Islet of Langerhans (tissue), 1 donor: ENCODE data around the gene PPP1R3D.
"Not testable (repeated sequence)": the region's sequence is repeated elsewhere in the genome, so short reads cannot be mapped to it uniquely, and the experiment has no call there.

ENCODE experiments used
- FAIRE-seq: peaks from one replicate; lab custom pipeline; 2011; peaks lifted over from hg19 to GRCh38; lab: Jason Lieb, UNC

PPP1R3D gene, protein sequence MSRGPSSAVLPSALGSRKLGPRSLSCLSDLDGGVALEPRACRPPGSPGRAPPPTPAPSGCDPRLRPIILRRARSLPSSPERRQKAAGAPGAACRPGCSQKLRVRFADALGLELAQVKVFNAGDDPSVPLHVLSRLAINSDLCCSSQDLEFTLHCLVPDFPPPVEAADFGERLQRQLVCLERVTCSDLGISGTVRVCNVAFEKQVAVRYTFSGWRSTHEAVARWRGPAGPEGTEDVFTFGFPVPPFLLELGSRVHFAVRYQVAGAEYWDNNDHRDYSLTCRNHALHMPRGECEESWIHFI

GRCh38 chr20:59940129-59940955 is at the start of gene PPP1R3D, which contains the start of gene FAM217B:
TSS of gene PPP1R3D (minus strand) at chr20:59940305. CDS start at chr20:59939931, 374 bp downstream.
TSS of gene FAM217B (plus strand) at chr20:59940389. CDS start at chr20:59943944, 3,555 bp downstream.
- no peak for FAIRE-seq

- peak; percentile 84 for FAIRE-seq
These were observed 48.0 kb upstream of the PPP1R3D start for GRCh38 chr20:59988141-59988540.

- FAIRE-seq = no peak
These were observed 47.0 kb upstream of the PPP1R3D start for GRCh38 chr20:59987135-59987534.

DNA sequence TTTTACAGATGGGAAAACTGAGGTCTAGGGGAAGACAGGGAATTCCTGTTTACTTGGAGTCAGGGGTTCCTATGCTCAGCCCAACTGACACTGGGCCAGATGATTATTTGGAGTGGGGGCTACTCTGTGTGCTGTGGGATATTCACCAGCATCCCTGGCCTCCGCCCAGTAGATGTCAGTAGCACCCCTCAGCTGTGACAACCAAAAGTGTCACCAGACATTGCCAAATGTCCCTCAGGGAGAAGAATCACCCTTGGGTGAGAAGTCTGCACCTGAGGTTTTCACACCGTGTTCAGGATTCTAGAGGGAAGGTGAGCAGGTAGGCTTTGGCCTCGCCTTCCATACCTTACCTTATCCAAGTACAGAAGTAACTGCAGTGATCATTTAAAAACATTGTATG is 45.8 kb upstream of the PPP1R3D start:
- no peak for FAIRE-seq

- no peak for FAIRE-seq
These were observed 45.1 kb upstream of the PPP1R3D start for GRCh38 chr20:59985164-59985563.

DNA sequence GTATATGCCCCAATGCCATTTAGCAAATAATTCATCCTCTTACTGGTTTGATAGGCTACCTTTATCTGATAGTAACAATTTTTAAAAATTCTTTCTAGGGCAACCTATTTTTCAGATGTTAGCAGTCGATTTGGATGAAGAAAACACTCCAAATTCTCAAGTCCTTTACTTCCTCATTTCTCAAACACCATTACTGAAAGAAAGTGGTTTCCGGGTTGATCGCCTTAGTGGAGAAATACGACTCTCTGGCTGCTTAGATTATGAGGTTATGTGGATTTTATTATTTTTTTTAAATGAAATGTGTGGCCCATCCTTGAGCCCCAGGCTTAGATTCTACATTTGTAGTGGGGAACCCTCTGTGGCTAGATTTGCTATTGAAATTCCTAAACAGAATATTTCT is 44.4 kb upstream of the PPP1R3D start:
- no peak for FAIRE-seq

GRCh38 chr20:59983076-59983475 is 43.0 kb upstream of the PPP1R3D start:
- no peak for FAIRE-seq

DNA sequence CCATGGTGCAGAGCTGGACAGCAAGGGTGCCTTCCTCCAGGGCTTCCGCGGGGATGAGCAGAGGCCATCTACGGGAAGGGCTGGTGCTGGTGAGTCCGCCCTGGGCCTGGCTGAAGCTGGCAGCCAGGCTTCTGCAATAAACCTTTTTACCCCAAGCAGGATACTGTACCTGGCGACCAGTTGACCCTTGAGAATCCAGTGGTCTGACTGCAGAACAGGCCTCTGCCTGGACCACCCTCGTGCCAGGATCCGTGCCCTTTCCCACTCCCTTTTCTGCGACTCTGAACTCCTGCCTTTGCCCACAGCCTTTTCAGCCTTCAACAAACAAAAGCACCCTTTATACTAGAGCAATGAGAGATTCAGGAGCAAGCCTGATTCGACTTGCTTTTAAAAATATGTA is 37.0 kb upstream of the PPP1R3D start:
- FAIRE-seq = no peak

DNA sequence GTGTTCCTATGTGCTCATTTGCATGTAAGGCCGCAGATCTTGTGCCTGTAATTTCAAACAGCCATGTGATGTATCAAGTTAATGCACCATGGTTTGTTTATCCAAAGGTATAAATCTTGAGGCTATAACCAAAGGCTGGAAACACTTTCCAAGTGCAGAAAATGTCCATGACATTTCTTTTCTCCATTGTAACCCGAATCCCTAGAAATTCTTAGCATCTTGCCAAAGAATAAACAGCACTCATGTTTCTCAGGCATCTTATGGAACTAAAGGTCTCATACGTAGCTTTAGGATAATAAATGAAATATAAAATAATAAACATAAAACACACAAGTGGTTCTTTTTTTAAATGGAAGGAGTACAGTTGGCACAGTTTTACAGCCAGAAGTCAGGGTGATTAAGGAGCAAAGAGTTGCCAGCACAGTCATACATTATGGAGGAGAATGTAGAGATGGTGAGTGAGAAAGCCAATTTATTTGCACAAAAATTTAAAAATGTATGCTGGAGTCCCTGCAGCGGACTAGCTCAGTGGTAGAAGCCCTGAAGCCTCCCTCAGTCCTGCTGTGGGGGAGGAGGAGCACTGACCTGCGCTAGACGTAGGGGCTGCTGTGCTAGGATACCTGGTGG is 36.2 kb upstream of the PPP1R3D start:
- FAIRE-seq = no peak

- no peak for FAIRE-seq
These were observed 32.1 kb upstream of the PPP1R3D start for GRCh38 chr20:59972037-59972801.

GRCh38 chr20:59971428-59971827 is 31.3 kb upstream of the PPP1R3D start:
- FAIRE-seq = no peak

- FAIRE-seq = no peak
These were observed 26.3 kb upstream of the PPP1R3D start for GRCh38 chr20:59966428-59966827.

- FAIRE-seq = no peak
These were observed 22.1 kb upstream of the PPP1R3D start for GRCh38 chr20:59962155-59962554.

GRCh38 chr20:59961423-59961822 is 21.3 kb upstream of the PPP1R3D start:
- FAIRE-seq = no peak

GRCh38 chr20:59958626-59959025 is 18.5 kb upstream of the PPP1R3D start:
- no peak for FAIRE-seq

- no peak for FAIRE-seq
These were observed 18.0 kb upstream of the PPP1R3D start, which contains the start of gene CDH26 for GRCh38 chr20:59958123-59958522. TSS of gene CDH26 (plus strand) at chr20:59958423. CDS start at chr20:59958727, 304 bp downstream.

GRCh38 chr20:59957568-59957967 is 17.5 kb upstream of the PPP1R3D start:
- not testable (repeated sequence) for FAIRE-seq

DNA sequence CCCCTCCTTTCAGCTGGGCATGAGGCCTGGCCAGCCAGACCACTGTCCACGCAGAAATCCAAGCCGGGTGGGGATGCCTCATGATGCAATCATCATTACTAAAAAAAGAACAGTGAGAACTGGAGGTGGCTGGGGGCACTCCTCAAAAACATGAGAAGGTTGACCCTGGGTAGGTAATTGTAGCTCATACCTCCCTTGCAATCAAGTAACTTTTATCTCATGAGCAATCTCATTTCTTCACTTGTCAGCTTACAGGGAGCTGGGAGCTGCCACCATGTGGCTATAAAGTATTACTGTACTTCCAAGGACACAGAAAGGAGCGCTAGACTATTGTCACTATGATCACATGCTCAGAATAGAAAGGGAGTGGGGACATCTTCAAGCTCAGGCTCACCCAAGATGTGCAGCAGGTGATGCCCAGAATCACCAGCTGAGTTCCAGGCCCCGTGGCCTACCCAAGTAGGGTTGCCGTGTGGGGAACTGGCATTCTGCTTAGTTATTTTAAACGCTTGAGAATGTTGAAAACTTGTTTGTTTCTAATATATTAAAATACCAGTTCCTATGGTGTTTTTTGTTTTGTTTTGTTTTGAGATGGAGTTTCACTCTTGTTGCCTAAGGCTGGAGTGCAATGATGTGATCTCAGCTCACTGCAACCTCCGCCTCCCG is 15.2 kb upstream of the PPP1R3D start:
- FAIRE-seq = no peak

DNA sequence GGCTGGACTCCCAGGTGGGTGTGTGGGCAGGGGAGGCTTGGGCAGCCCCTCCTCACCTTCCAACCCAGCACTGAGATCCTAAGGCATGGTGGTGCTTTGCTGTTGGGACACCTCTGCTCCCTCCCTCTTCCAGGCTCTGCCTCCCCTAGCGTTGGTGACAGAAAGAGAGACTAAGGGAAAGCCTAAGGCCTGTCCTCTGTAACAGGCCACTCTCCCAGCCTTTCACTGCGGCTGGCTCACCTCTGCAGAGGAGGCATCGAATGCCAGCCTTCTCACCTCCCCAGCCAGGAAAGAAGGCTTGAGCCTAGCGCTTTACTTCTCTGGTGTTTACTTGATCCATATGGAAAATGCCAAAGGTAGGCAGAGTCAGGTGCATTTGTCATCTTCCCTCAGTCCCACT is 14.6 kb upstream of the PPP1R3D start:
- FAIRE-seq = no peak

DNA sequence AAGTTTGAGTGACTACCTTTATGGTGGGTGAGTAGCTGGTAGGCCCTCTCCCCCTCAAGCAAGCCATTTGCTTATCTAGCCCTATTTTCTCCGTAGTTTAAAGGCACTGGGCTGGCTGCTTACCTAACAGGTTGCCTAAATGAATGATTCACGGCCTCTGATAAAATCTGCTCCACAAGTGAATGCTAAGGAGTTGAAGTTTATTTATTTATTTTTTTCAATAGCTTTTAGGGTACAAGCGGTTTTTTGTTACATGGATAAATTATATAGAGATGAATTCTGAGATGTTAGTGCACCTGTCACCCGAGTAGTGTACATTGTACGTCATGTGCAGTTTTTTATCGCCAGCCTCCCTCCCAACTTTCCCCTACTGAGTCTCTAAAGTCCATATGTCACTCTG is 9.8 kb upstream of the PPP1R3D start:
- no peak for FAIRE-seq
